GM23248 (cell line): ENCODE measurements around the gene SLIT3. TPM values are rescaled to one million over a fixed set of nuclear protein-coding genes. Genes with fewer than 3 reads are reported as not detected.
A peak's percentile ranks its signal among the peaks of the same experiment; 100 is the strongest.

Experiments used
- DNase-seq: peaks from one replicate; pipeline ENCODE4 v3.0.0-alpha.2; 2015
- H2AFZ ChIP-seq: fragments of 200-600 bp; sonication (generic); 2 replicates; pipeline ENCODE4 v1.6.1; 2016; ENCODE audit warnings: antibody characterized with exemption
- H3F3A ChIP-seq: fragments of 200-600 bp; sonication (generic); 2 replicates; pipeline ENCODE4 v1.6.1; 2016; ENCODE audit warnings: mild to moderate bottlenecking, antibody characterized with exemption, mixed run types; ENCODE audit not compliant: insufficient read depth
- H3K27ac ChIP-seq: fragments of 200-600 bp; sonication (generic); 2 replicates; pipeline ENCODE4 v1.5.1; 2016; ENCODE audit warnings: mild to moderate bottlenecking
- H3K27me3 ChIP-seq: fragments of 200-600 bp; sonication (generic); replicated peaks from 2 replicates; pipeline ENCODE4 v1.6.1; 2016; ENCODE audit warnings: mild to moderate bottlenecking; ENCODE audit not compliant: insufficient read depth
- H3K36me3 ChIP-seq: fragments of 200-600 bp; sonication (generic); 2 replicates; pipeline ENCODE4 v1.6.1; 2016; ENCODE audit warnings: low read depth, mild to moderate bottlenecking
- H3K4me1 ChIP-seq: fragments of 200-600 bp; sonication (generic); 2 replicates; pipeline ENCODE4 v1.6.1; 2016; ENCODE audit warnings: mild to moderate bottlenecking; ENCODE audit not compliant: insufficient read depth
- H3K4me2 ChIP-seq: fragments of 200-600 bp; sonication (generic); one replicate; pipeline ENCODE4 v1.6.1; 2016; ENCODE audit warnings: mild to moderate bottlenecking; ENCODE audit not compliant: unreplicated experiment
- H3K4me3 ChIP-seq: fragments of 200-600 bp; sonication (generic); 2 replicates; pipeline ENCODE4 v1.5.1; 2016; ENCODE audit warnings: mild to moderate bottlenecking
- H3K79me2 ChIP-seq: fragments of 200-600 bp; sonication (generic); 2 replicates; pipeline ENCODE4 v1.6.1; 2016; ENCODE audit warnings: mild to moderate bottlenecking; ENCODE audit not compliant: insufficient read depth
- H3K9ac ChIP-seq: fragments of 200-600 bp; sonication (generic); 2 replicates; pipeline ENCODE4 v1.6.1; 2016; ENCODE audit warnings: mild to moderate bottlenecking
- H3K9me2 ChIP-seq: fragments of 200-600 bp; sonication (generic); 2 replicates; pipeline ENCODE4 v1.6.1; 2016; ENCODE audit warnings: mixed run types, mild to moderate bottlenecking, moderate library complexity; ENCODE audit not compliant: insufficient read depth
- H3K9me3 ChIP-seq: fragments of 200-600 bp; sonication (generic); one replicate; pipeline ENCODE4 v1.6.1; 2017; ENCODE audit warnings: low read depth
- H4K20me1 ChIP-seq: fragments of 200-600 bp; sonication (generic); 2 replicates; pipeline ENCODE4 v1.6.0; 2016; ENCODE audit not compliant: insufficient read depth
- EZH2 ChIP-seq: fragments of 200-600 bp; sonication (generic); IDR thresholded peaks from 2 replicates; pipeline ENCODE4 v1.6.1; 2018; ENCODE audit warnings: antibody characterized with exemption, mild to moderate bottlenecking; ENCODE audit not compliant: insufficient read depth, poor library complexity, severe bottlenecking
- EZH2phosphoT487 ChIP-seq: fragments of 200-600 bp; sonication (generic); IDR thresholded peaks from 2 replicates; pipeline ENCODE4 v1.6.1; 2018; ENCODE audit warnings: antibody characterized with exemption, moderate library complexity, mild to moderate bottlenecking, low read depth; ENCODE audit not compliant: insufficient read depth
- WGBS, 2 experiments: methylation state at CpG; one replicate each; pipeline ENCODE4 v1.1.6; 2015 to 2017; ENCODE audit warnings: low lambda C conversion rate in 2 of 2, low coverage in 1 of 2; ENCODE audit errors: missing lambda C conversion rate in 2 of 2; 5-methylcytosine and 5-hydroxymethylcytosine counted together
- in situ Hi-C: fragments of 300-500 bp; cut with MboI; formaldehyde crosslinking; loops from 2 replicates; pipeline ENCODE4 v1.15.0; 2020
- polyA plus RNA-seq: library from polyadenylated mRNA; unstranded; fragments of >200 nt; fragmentation: Nextera tagmentation; extraction: Ambion mirVana; gene quantifications from 2 replicates; pipeline ENCODE4 v1.2.1, GENCODE V29; 2016
- total RNA-seq: library from RNA; depleted of rRNA; stranded (reverse); fragments of >200 nt; shearing (Covaris generic); gene quantifications from 2 replicates; pipeline ENCODE4 v1.2.3, GENCODE V29; 2014

The SLIT3 gene
- total and polyA plus RNA-seq, 2 experiments from 2014 or later, result 61.9 to 100 TPM

GRCh38 chr5:169268019-169268418, 32.9 kb downstream of the SLIT3 start:
- Histone ChIP-seq H3K9me2 (no peaks in the 10 kb centered on the region), H2AFZ (0 out of 2 replicates have a peak overlapping the region, but pooled peaks have one; percentile 9), H3K27me3 (no peaks in the 10 kb centered on the region), H3K4me2 (peak overlapping the region; percentile 61), H3K9me3 (no peaks in the 10 kb centered on the region), H3K4me3 (peak overlapping the region; percentile 36), H3K9ac (peak overlapping the region; percentile 39), H3K27ac (peak overlapping the region; percentile 75), H3K36me3 (no peaks in the 10 kb centered on the region), H3F3A (peaks cover 18% of the 10 kb centered on the region), H4K20me1 (no peaks in the 10 kb centered on the region), H3K79me2 (peaks cover 60% of the 10 kb centered on the region), H3K4me1 (peaks cover 28% of the 10 kb centered on the region)
- 6 to 8% methylated on average over 7 of the region's 7 CpGs for WGBS, 2 experiments
- peak; percentile 82 for DNase-seq
- TF ChIP-seq EZH2 (no peak), EZH2phosphoT487 (no peak)
- in situ Hi-C loops, result no loop called here

- no peaks in the 10 kb centered on the region for H4K20me1 ChIP-seq
- no peak for TF ChIP-seq EZH2
- TF ChIP-seq EZH2phosphoT487, result no peak
- H3K79me2 ChIP-seq, result peaks cover 78% of the 10 kb centered on the region
- H3K27me3 ChIP-seq, result no peaks in the 10 kb centered on the region
- peaks cover 28% of the 10 kb centered on the region for H3K4me1 ChIP-seq
- no peak overlapping the region for H2AFZ ChIP-seq
- no peak overlapping the region for H3K4me2 ChIP-seq
- no peak overlapping the region for H3K9ac ChIP-seq
- peaks cover 18% of the 10 kb centered on the region for H3F3A ChIP-seq
- H3K9me2 ChIP-seq, result no peaks in the 10 kb centered on the region
- no peaks in the 10 kb centered on the region for H3K36me3 ChIP-seq
- no peaks in the 10 kb centered on the region for H3K9me3 ChIP-seq
- in situ Hi-C loops, result no loop called here
- H3K4me3 ChIP-seq, result no peak overlapping the region
- DNase-seq, result peak; percentile 34
- 79 to 86% methylated on average over 3 of the region's 3 CpGs for WGBS, 2 experiments
- H3K27ac ChIP-seq, result no peak overlapping the region
These were observed 35.1 kb downstream of the SLIT3 start for GRCh38 chr5:169265888-169266287.

- in situ Hi-C loops, result no loop called here
- WGBS, 2 experiments, result 34 to 36% methylated on average over 6 to 7 of the region's 7 CpGs
- no peaks in the 10 kb centered on the region for H3K27me3 ChIP-seq
These were observed 37.3 kb downstream of the SLIT3 start for GRCh38 chr5:169263591-169263990.

GRCh38 chr5:169260896-169261569, 39.9 kb downstream of the SLIT3 start:
- Histone ChIP-seq H3K27ac (no peak overlapping the region), H4K20me1 (no peaks in the 10 kb centered on the region), H3K27me3 (no peaks in the 10 kb centered on the region), H3K4me2 (no peak overlapping the region), H3K9me2 (no peaks in the 10 kb centered on the region), H2AFZ (no peak overlapping the region), H3F3A (peaks cover 13% of the 10 kb centered on the region), H3K9ac (no peak overlapping the region), H3K4me3 (no peak overlapping the region), H3K79me2 (peaks cover 68% of the 10 kb centered on the region), H3K4me1 (peaks cover 25% of the 10 kb centered on the region), H3K36me3 (no peaks in the 10 kb centered on the region), H3K9me3 (no peaks in the 10 kb centered on the region)
- DNase-seq, result no peak
- 46 to 49% methylated on average over 3 of the region's 3 CpGs for WGBS, 2 experiments
- in situ Hi-C loops, result no loop called here
- no peak for TF ChIP-seq EZH2
- no peak for TF ChIP-seq EZH2phosphoT487

More at GRCh38 chr5:169263591-169263990, 37.3 kb downstream of the SLIT3 start:
- Histone ChIP-seq H3K4me1 (peaks cover 35% of the 10 kb centered on the region), H3K27ac (no peak overlapping the region), H2AFZ (no peak overlapping the region), H3K4me3 (no peak overlapping the region), H3K9me3 (no peaks in the 10 kb centered on the region), H3K9me2 (no peaks in the 10 kb centered on the region), H3F3A (peaks cover 22% of the 10 kb centered on the region), H3K4me2 (no peak overlapping the region), H3K36me3 (no peaks in the 10 kb centered on the region), H3K79me2 (peaks cover 74% of the 10 kb centered on the region), H3K9ac (no peak overlapping the region), H4K20me1 (no peaks in the 10 kb centered on the region)
- TF ChIP-seq EZH2 (no peak), EZH2phosphoT487 (no peak)
- DNase-seq, result peak; percentile 20
